Activated CD4-positive, alpha-beta T cell treated with anti-CD3 and anti-CD28 coated beads, Interleukin-2, amount 10 ng/mL, durations not matched to agents 7 days and 5 days (primary cell): ENCODE data around the gene EYA4. TPM values are rescaled to one million over a fixed set of nuclear protein-coding genes. Genes with fewer than 3 reads are reported as not detected.

Experiments used
- CTCF ChIA-PET: fragments of 350-600 bp; sonication (Branson Sonifier 250); formaldehyde crosslinking; loops from one replicate; lab custom pipeline; 2021; ENCODE audit warnings: antibody characterized with exemption; lab: Charles Lee
- POLR2A ChIA-PET: fragments of 350-600 bp; sonication (Branson Sonifier 250); formaldehyde crosslinking; loops from one replicate; lab custom pipeline; 2021; ENCODE audit warnings: antibody characterized with exemption; lab: Charles Lee
- DNase-seq: peaks from one replicate; pipeline ENCODE4 v3.0.0-alpha.2; 2020
- H3K27ac Mint-ChIP-seq: one replicate; pipeline ENCODE4 v1.8.0; 2021; ENCODE audit warnings: mild to moderate bottlenecking, moderate library complexity, mixed read lengths
- H3K27me3 Mint-ChIP-seq: one replicate; pipeline ENCODE4 v1.8.0; 2021; ENCODE audit warnings: mixed read lengths
- H3K36me3 Mint-ChIP-seq: one replicate; pipeline ENCODE4 v1.8.0; 2021; ENCODE audit warnings: low read depth, mixed read lengths
- H3K4me1 Mint-ChIP-seq: one replicate; pipeline ENCODE4 v1.8.0; 2021; ENCODE audit warnings: mixed read lengths
- H3K4me3 Mint-ChIP-seq: one replicate; pipeline ENCODE4 v1.8.0; 2021; ENCODE audit warnings: mild to moderate bottlenecking, moderate library complexity, mixed read lengths
- H3K9me3 Mint-ChIP-seq: one replicate; pipeline ENCODE4 v1.8.0; 2021; ENCODE audit warnings: mixed read lengths
- total RNA-seq, 2 experiments: library from RNA; stranded (reverse); gene quantifications; one replicate each; pipeline ENCODE4 v1.2.3, GENCODE V29; 2021

Gene EYA4
- total RNA-seq, 2 experiments from 2014 or later: not detected

DNA sequence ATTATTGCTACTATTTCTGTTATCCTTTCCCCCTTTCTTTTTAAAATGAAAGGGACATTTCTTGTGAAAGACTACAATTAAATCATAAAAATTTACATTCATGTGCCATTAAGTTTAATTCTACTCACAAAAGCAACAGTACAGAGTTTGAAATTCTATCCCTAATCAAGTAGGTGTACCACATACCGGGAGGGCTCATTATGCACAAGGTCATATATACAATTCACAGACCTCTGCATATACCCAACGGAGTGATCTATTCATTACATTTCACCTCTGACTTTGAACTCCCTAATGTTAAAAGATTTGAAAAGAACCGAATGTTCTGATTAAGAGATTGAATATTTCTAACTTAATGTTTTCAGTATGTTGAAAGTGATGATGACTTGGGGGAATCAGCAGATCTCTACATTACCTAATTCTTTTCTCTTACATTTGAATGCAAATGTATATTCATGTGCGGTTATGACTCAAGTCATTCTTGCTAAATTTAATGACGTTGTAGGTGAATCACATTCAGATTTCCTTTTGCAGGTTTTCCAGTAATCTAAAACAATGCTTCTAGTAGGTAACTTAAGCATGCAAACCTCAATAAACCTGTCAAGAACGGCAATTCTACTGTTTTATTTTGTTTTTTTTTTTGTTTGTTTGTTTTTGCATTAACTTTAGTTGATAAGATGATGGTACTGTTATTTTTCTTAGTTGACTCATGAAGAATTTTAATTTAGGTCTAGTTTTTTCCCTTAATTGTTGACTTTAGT lies 7.3 kb downstream of the EYA4 start:
- Mint-ChIP-seq H3K4me3 (no peak overlapping the region), H3K9me3 (no peaks in the 10 kb centered on the region), H3K4me1 (no peaks in the 10 kb centered on the region), H3K36me3 (no peaks in the 10 kb centered on the region), H3K27me3 (peaks cover 28% of the 10 kb centered on the region), H3K27ac (no peak overlapping the region)
- POLR2A ChIA-PET: no interaction called here
- DNase-seq: no peak
- CTCF ChIA-PET: no interaction called here

DNA sequence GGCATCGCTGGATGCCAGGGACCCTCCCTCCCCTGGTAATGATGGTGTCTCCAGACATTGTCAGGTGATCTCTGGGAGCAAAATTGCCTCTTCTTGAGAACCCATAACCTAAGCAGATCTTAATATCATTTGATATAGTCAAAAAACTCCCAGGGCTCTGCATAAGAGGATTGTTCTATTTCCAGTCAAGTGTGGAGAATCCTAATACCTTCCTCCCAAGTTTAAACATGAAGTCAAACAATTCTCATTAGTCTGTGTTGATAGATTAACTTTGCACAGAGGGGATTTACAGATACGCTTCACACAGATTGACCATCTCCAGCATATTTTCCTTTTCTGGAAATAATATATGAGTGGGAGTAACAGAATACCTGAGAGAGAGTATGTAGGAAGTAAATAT lies 10.5 kb downstream of the EYA4 start:
- Mint-ChIP-seq H3K4me3 (no peak overlapping the region), H3K9me3 (no peaks in the 10 kb centered on the region), H3K27ac (no peak overlapping the region), H3K36me3 (no peaks in the 10 kb centered on the region), H3K27me3 (peaks cover 10% of the 10 kb centered on the region), H3K4me1 (no peaks in the 10 kb centered on the region)
- ChIA-PET POLR2A (no interaction called here), CTCF (no interaction called here)
- no peak for DNase-seq

DNA sequence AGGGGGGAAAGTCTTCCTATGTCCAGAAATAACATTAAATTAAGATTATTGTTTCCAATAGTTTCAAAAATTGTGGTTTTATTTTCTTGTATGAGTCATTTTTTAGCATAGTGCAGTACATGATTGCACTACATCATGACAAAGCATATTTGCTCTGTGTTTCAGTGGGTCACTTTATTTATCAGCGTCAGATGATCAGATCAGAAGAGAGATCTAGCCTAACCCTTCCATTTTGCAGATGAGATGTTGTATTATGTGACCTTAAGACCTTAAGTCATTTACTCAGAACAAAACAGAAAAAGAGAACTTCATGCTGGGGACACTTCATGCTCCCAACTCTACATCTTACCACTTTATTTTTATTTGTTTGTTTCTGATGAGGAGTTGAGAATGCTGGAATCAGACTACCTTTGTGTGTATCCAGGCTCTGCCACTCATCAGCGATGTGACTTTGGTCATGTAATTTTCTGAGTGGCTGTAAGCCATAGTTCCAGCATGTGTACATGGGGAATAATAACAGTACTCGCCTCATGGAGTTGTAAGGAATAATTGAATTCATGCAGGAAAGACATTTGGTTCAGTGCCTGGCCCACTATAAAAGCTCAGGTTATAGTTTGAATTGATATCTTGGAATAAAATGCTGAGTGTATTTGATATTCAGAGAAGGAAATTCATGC lies 13.5 kb downstream of the EYA4 start:
- Mint-ChIP-seq H3K27ac (no peak overlapping the region), H3K4me1 (no peaks in the 10 kb centered on the region), H3K27me3 (no peaks in the 10 kb centered on the region), H3K4me3 (no peak overlapping the region), H3K36me3 (no peaks in the 10 kb centered on the region), H3K9me3 (no peaks in the 10 kb centered on the region)
- CTCF ChIA-PET: no interaction called here
- DNase-seq: no peak
- POLR2A ChIA-PET: no interaction called here

DNA sequence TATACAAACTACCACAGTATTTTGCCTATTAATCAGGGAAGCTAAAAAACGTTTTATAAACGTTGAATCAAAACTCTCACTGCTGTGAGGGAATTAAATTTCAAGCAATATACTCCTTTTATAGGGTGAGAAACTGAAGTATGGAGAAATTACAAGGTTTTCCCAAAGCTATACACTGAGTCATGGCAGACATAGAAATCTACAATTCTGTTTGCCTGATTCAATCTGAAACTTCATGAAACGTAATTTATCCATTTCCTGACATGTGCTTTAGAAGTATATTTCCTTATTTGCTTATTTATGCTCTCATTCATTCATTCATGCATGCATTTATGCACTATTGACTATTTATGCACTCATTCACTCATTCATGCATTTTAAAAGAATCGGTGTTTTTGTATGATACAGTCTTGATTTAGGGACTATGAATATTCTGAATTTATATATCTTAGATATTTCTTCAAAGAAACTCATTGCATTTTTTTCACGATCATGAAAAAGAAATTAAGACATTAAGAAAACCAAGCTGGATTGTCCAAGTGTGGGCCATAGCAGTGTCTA lies 16.5 kb downstream of the EYA4 start:
- Mint-ChIP-seq H3K4me1 (no peaks in the 10 kb centered on the region), H3K4me3 (no peak overlapping the region), H3K36me3 (no peaks in the 10 kb centered on the region), H3K27me3 (no peaks in the 10 kb centered on the region), H3K27ac (no peak overlapping the region), H3K9me3 (no peaks in the 10 kb centered on the region)
- ChIA-PET POLR2A (no interaction called here), CTCF (no interaction called here)
- no peak for DNase-seq

GRCh38 chr6:133259561-133259960 lies 18.4 kb downstream of the EYA4 start:
- no peaks in the 10 kb centered on the region for H3K27me3 Mint-ChIP-seq
- no peak overlapping the region for H3K4me3 Mint-ChIP-seq
- H3K36me3 Mint-ChIP-seq: no peaks in the 10 kb centered on the region
- CTCF ChIA-PET: no interaction called here
- H3K4me1 Mint-ChIP-seq: no peaks in the 10 kb centered on the region
- DNase-seq: no peak
- no peak overlapping the region for H3K27ac Mint-ChIP-seq
- POLR2A ChIA-PET: no interaction called here
- no peaks in the 10 kb centered on the region for H3K9me3 Mint-ChIP-seq

DNA sequence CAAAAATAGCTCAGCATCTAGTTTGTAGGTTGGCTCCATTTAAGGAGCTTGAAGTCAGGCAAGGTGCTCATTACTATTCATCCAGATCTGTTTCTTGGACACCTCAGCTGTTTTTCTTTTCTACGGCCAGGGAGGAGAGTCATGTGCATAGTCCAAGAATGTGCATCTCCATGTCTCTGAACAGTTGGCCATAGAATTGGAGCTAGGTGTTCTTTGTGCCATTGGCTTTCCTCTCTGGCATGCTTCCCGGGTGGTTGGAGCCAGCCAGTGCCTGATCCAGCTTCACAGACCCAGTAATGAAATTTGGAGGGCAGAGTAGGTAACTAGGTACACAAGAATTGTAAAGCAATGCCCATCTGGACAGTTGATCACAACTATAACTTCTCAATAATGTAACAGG lies 21.6 kb downstream of the EYA4 start:
- no peak overlapping the region for H3K27ac Mint-ChIP-seq
- DNase-seq: no peak
- no peak overlapping the region for H3K4me3 Mint-ChIP-seq
- no peaks in the 10 kb centered on the region for H3K36me3 Mint-ChIP-seq
- ChIA-PET POLR2A (no interaction called here), CTCF (no interaction called here)
- no peaks in the 10 kb centered on the region for H3K9me3 Mint-ChIP-seq
- no peaks in the 10 kb centered on the region for H3K27me3 Mint-ChIP-seq
- H3K4me1 Mint-ChIP-seq: no peaks in the 10 kb centered on the region

DNA sequence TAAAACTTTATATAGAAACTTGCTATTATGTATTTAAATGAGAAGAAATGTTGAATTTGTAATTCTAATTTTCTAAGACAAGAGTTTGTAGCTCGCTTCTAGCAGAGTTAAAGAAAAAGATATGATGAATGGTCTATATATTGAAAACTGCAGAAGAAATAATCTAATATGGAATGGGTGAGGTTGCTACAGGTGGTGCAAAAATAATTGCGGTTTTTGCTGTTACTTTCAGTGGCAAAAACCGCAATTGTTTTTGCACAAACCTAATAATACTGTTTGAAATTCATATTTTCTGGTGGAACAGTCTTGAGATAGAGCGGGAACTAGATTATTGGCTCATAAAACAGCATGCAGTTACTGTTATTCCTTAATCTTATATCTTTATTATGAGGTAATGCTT lies 23.9 kb downstream of the EYA4 start:
- H3K27me3 Mint-ChIP-seq: no peaks in the 10 kb centered on the region
- no peaks in the 10 kb centered on the region for H3K9me3 Mint-ChIP-seq
- CTCF ChIA-PET: no interaction called here
- POLR2A ChIA-PET: no interaction called here
- DNase-seq: no peak
- H3K27ac Mint-ChIP-seq: no peak overlapping the region
- no peaks in the 10 kb centered on the region for H3K36me3 Mint-ChIP-seq
- no peak overlapping the region for H3K4me3 Mint-ChIP-seq
- no peaks in the 10 kb centered on the region for H3K4me1 Mint-ChIP-seq

- CTCF ChIA-PET: no interaction called here
Observed at GRCh38 chr6:133266186-133266585, 25.0 kb downstream of the EYA4 start.

DNA sequence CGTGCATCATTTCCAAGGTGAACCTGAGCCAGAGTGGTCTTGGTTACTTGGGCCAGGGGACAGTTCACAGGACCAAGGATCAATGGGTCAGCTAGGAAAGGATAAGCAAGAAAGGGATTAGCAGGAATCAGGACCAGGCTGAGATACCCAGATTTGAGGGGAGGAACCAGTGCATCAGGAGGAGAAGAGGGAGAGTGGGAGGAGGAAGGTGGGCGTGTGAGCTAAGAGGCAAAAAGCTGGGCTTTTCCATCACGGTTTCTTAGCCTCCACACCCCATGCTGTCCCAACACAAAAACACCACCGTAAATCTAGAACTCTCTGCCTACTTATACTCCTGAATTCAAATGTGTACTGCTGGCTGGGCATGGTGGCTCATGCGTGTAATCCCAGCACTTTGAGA lies 27.5 kb downstream of the EYA4 start:
- ChIA-PET CTCF (no interaction called here), POLR2A (no interaction called here)
- no peaks in the 10 kb centered on the region for H3K36me3 Mint-ChIP-seq
- no peak overlapping the region for H3K27ac Mint-ChIP-seq
- H3K9me3 Mint-ChIP-seq: no peaks in the 10 kb centered on the region
- H3K4me1 Mint-ChIP-seq: no peaks in the 10 kb centered on the region
- H3K27me3 Mint-ChIP-seq: no peaks in the 10 kb centered on the region
- no peak for DNase-seq
- no peak overlapping the region for H3K4me3 Mint-ChIP-seq

More at GRCh38 chr6:133266186-133266585, 25.0 kb downstream of the EYA4 start:
- Mint-ChIP-seq H3K9me3 (no peaks in the 10 kb centered on the region), H3K4me1 (no peaks in the 10 kb centered on the region), H3K36me3 (no peaks in the 10 kb centered on the region), H3K27ac (no peak overlapping the region), H3K4me3 (no peak overlapping the region), H3K27me3 (no peaks in the 10 kb centered on the region)
- POLR2A ChIA-PET: no interaction called here
- DNase-seq: no peak

DNA sequence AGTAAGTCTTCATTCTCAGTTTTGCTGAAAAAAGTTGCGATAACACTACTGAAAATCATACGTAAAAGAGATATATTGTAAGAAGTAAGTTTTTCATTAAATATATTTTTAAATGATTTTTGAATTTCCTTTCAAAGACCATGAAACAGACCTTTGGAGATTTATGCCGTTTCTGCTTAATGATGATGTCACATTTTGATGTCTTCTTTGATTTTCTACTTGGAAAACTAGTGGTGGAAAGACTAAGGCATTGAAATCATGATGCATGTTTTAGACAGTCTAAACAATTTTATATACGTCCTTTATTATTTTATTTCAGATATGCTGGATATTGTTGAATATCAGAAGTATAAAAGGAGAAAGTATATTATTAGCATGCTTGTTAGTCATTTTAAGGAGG lies 33.7 kb downstream of the EYA4 start:
- no peaks in the 10 kb centered on the region for H3K4me1 Mint-ChIP-seq
- H3K9me3 Mint-ChIP-seq: no peaks in the 10 kb centered on the region
- CTCF ChIA-PET: no interaction called here
- H3K27me3 Mint-ChIP-seq: no peaks in the 10 kb centered on the region
- no peak for DNase-seq
- H3K27ac Mint-ChIP-seq: no peak overlapping the region
- H3K36me3 Mint-ChIP-seq: no peaks in the 10 kb centered on the region
- POLR2A ChIA-PET: interaction anchor here (0.6 kb wide), 1 partner anchor 1059 kb away, joined by 4 read pairs; no protein-coding TSS in a partner anchor
- H3K4me3 Mint-ChIP-seq: no peak overlapping the region

- CTCF ChIA-PET: no interaction called here
- Mint-ChIP-seq H3K27ac (no peak overlapping the region), H3K9me3 (no peaks in the 10 kb centered on the region), H3K4me1 (no peaks in the 10 kb centered on the region), H3K4me3 (no peak overlapping the region), H3K36me3 (no peaks in the 10 kb centered on the region), H3K27me3 (no peaks in the 10 kb centered on the region)
- no peak for DNase-seq
- POLR2A ChIA-PET: interaction anchor here (0.6 kb wide), 1 partner anchor 1058 kb away, joined by 4 read pairs; no protein-coding TSS in a partner anchor
Observed at GRCh38 chr6:133275213-133275612, 34.1 kb downstream of the EYA4 start.

- ChIA-PET CTCF (no interaction called here), POLR2A (no interaction called here)
- H3K27me3 Mint-ChIP-seq: no peaks in the 10 kb centered on the region
- H3K27ac Mint-ChIP-seq: no peak overlapping the region
- no peak overlapping the region for H3K4me3 Mint-ChIP-seq
- H3K36me3 Mint-ChIP-seq: no peaks in the 10 kb centered on the region
- no peak for DNase-seq
- H3K4me1 Mint-ChIP-seq: no peaks in the 10 kb centered on the region
- H3K9me3 Mint-ChIP-seq: no peaks in the 10 kb centered on the region
Observed at GRCh38 chr6:133277228-133277899, 36.2 kb downstream of the EYA4 start.

GRCh38 chr6:133277900-133278545 lies 36.9 kb downstream of the EYA4 start:
- Mint-ChIP-seq H3K27ac (no peak overlapping the region), H3K9me3 (no peaks in the 10 kb centered on the region), H3K27me3 (no peaks in the 10 kb centered on the region), H3K36me3 (no peaks in the 10 kb centered on the region), H3K4me3 (no peak overlapping the region), H3K4me1 (no peaks in the 10 kb centered on the region)
- ChIA-PET CTCF (no interaction called here), POLR2A (no interaction called here)
- no peak for DNase-seq
